ENCODE results near the gene SPOCK1.

The SPOCK1 gene

DNA sequence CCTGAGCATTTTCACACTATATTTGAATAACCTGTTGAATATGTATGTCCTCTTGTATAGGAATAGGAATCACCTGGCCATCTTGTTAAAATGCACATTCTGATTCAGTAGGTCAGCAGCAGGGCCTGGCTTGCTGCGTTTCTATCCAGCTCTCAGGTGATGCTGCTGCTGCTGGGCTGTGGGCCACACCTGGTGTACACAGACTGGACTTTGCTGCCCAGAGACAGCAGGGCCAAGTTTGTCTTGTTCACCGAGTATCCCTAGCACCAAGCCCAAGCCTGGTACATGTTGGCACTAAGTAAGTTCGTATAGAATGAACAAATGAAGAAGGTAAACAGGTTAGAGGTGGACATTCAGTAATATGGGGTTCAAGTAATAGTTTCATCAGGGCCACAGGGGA, 151.3 kb downstream of the SPOCK1 start:
- no peak for DNase-seq (ENCODE audit: low read depth in 1 of 2, low spot score in 1 of 2)
- H3K27ac ChIP-seq (replicated peaks), result no peak overlapping the region
- no peaks in the 10 kb centered on the region for H3K27me3 ChIP-seq (ENCODE audit: insufficient read depth, poor library complexity, severe bottlenecking)
- TF ChIP-seq POLR2AphosphoS5 (IDR thresholded peaks at IDR 0.05; ENCODE audit: low read depth) (no peak), GABPA (IDR thresholded peaks at IDR 0.05; ENCODE audit: low read depth) (no peak), SPI1 (IDR thresholded peaks at IDR 0.05; ENCODE audit: borderline replicate concordance, low read depth) (no peak)
- TF ChIP-seq, protein P1, sequence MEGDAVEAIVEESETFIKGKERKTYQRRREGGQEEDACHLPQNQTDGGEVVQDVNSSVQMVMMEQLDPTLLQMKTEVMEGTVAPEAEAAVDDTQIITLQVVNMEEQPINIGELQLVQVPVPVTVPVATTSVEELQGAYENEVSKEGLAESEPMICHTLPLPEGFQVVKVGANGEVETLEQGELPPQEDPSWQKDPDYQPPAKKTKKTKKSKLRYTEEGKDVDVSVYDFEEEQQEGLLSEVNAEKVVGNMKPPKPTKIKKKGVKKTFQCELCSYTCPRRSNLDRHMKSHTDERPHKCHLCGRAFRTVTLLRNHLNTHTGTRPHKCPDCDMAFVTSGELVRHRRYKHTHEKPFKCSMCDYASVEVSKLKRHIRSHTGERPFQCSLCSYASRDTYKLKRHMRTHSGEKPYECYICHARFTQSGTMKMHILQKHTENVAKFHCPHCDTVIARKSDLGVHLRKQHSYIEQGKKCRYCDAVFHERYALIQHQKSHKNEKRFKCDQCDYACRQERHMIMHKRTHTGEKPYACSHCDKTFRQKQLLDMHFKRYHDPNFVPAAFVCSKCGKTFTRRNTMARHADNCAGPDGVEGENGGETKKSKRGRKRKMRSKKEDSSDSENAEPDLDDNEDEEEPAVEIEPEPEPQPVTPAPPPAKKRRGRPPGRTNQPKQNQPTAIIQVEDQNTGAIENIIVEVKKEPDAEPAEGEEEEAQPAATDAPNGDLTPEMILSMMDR (IDR thresholded peaks at IDR 0.05; ENCODE audit: insufficient read depth, low read length), result no peak
- TF ChIP-seq, protein P2, sequence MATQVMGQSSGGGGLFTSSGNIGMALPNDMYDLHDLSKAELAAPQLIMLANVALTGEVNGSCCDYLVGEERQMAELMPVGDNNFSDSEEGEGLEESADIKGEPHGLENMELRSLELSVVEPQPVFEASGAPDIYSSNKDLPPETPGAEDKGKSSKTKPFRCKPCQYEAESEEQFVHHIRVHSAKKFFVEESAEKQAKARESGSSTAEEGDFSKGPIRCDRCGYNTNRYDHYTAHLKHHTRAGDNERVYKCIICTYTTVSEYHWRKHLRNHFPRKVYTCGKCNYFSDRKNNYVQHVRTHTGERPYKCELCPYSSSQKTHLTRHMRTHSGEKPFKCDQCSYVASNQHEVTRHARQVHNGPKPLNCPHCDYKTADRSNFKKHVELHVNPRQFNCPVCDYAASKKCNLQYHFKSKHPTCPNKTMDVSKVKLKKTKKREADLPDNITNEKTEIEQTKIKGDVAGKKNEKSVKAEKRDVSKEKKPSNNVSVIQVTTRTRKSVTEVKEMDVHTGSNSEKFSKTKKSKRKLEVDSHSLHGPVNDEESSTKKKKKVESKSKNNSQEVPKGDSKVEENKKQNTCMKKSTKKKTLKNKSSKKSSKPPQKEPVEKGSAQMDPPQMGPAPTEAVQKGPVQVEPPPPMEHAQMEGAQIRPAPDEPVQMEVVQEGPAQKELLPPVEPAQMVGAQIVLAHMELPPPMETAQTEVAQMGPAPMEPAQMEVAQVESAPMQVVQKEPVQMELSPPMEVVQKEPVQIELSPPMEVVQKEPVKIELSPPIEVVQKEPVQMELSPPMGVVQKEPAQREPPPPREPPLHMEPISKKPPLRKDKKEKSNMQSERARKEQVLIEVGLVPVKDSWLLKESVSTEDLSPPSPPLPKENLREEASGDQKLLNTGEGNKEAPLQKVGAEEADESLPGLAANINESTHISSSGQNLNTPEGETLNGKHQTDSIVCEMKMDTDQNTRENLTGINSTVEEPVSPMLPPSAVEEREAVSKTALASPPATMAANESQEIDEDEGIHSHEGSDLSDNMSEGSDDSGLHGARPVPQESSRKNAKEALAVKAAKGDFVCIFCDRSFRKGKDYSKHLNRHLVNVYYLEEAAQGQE (IDR thresholded peaks at IDR 0.05; ENCODE audit: insufficient replicate concordance, low read depth), result no peak
- no peak overlapping the region for H3K4me3 ChIP-seq (replicated peaks; ENCODE audit: insufficient read depth, low read length)

DNA sequence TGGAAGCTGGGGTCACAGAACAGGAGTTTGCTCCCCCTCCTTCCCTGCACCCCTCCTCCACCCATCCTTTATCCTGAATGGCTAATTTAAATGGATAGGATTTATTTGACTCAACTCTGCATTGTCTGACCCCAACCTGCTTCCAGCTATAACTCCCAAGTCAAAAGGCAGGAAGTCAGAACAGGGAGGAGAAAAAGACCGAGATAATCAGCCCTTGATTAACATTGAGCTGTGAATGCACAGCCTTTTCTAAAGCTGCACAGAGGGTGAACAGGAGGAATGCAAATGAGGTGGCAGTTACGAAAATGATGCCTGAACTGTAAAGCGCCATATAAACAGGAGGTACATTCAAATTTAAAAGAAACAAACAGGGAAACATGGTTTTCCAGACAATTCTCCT, 152.8 kb downstream of the SPOCK1 start:
- no peak for DNase-seq (ENCODE audit: low read depth in 1 of 2, low spot score in 1 of 2)
- Histone ChIP-seq H3K4me3 (replicated peaks; ENCODE audit: insufficient read depth, low read length) (no peak overlapping the region), H3K27me3 (ENCODE audit: insufficient read depth, poor library complexity, severe bottlenecking) (no peaks in the 10 kb centered on the region), H3K27ac (replicated peaks) (no peak overlapping the region)
- TF ChIP-seq GABPA (IDR thresholded peaks at IDR 0.05; ENCODE audit: low read depth), result no peak
- TF ChIP-seq, protein P1 (IDR thresholded peaks at IDR 0.05; ENCODE audit: insufficient read depth, low read length), result no peak
- TF ChIP-seq, protein P2 (IDR thresholded peaks at IDR 0.05; ENCODE audit: insufficient replicate concordance, low read depth), result no peak
- no peak for TF ChIP-seq SPI1 (IDR thresholded peaks at IDR 0.05; ENCODE audit: borderline replicate concordance, low read depth)
- no peak for TF ChIP-seq POLR2AphosphoS5 (IDR thresholded peaks at IDR 0.05; ENCODE audit: low read depth)

DNA sequence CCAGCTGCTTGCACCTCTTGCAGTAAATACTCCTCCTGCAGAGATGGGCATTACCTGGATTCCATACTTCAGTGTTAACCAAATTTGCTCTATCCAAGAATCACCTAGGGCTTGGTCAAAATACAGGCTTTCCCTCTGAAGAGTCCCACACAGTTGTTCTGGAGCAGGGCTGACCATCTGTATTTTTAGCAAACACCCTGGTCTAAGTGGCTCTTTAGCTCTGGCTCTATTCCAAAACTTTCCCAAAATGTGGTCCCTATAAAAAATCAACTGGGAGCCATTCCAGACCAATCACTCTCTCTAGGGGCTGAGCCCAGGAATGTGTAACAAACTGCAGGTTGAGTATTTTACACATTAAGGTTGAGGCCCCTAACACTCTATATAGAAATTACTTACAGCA, 153.7 kb downstream of the SPOCK1 start:
- no peak overlapping the region for H3K4me3 ChIP-seq (replicated peaks; ENCODE audit: insufficient read depth, low read length)
- DNase-seq (ENCODE audit: low read depth in 1 of 2, low spot score in 1 of 2), result no peak
- H3K27me3 ChIP-seq (ENCODE audit: insufficient read depth, poor library complexity, severe bottlenecking), result no peaks in the 10 kb centered on the region
- TF ChIP-seq SPI1 (IDR thresholded peaks at IDR 0.05; ENCODE audit: borderline replicate concordance, low read depth), result no peak
- TF ChIP-seq POLR2AphosphoS5 (IDR thresholded peaks at IDR 0.05; ENCODE audit: low read depth), result no peak
- TF ChIP-seq GABPA (IDR thresholded peaks at IDR 0.05; ENCODE audit: low read depth), result no peak
- TF ChIP-seq, protein P1 (IDR thresholded peaks at IDR 0.05; ENCODE audit: insufficient read depth, low read length), result no peak
- TF ChIP-seq, protein P2 (IDR thresholded peaks at IDR 0.05; ENCODE audit: insufficient replicate concordance, low read depth), result no peak
- no peak overlapping the region for H3K27ac ChIP-seq (replicated peaks)

Data from HL-60 (cell line).